HG02571 (cell line): ENCODE measurements around the gene PTGER1.
"Not testable (repeated sequence)": the region's sequence is repeated elsewhere in the genome, so short reads cannot be mapped to it uniquely, and the experiment has no call there.

Experiments used
- ATAC-seq: cut with Tn5 transposase; IDR thresholded peaks from one replicate; pipeline ENCODE4 v1.9.1; 2021; ENCODE audit warnings: mild to moderate bottlenecking, moderate library complexity; ENCODE audit not compliant: unreplicated experiment

PTGER1 gene

DNA sequence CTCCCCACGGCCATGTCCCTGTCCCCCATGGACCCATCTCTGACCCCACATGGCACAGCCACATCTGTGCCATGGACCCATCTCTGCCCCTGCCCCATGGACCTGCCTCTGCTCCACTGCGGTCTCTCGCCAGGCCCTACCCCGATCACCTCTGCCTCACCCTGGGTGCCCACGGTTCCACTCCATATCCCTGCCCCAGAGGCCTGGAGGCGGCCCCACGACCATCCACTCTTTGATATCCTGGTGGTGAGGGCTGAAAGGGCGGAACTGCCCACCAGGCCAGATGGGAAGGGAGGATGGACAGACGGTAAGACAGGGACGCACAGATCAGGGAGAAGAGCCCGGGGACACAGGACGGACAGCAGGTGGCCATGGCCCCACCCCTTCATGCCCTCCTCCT is 327 bp downstream of the PTGER1 start:
- ATAC-seq, result no peak

DNA sequence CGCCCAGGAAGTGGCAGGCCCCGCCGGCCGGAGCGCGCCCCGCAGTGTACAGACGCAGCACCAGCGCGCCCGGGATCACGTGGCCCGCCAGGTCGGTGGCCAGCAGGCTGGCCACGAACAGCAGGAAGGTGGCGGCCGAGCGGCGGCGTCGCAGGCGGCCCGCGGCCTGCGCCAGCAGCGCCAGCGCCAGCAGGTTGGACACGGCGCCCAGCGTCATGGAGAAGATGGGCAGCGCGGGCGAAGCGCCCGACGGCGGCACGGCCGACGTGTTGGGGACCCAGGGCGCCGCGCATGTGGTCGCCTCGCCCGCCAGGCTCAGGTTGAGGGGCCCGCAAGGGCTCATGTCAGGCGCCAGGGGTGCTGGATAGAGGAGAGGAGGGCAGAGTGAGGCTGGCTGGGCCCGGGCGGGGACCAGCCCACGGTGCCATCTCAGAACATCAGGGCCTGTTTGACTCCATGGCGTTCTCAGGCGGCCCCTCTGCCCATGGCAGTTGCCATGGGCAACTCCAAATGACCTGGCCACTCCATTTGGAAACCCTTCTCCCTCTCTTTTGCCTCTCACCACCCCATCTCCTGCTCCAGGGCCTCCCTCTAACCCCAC is 1.1 kb downstream of the PTGER1 start:
- no peak for ATAC-seq

DNA sequence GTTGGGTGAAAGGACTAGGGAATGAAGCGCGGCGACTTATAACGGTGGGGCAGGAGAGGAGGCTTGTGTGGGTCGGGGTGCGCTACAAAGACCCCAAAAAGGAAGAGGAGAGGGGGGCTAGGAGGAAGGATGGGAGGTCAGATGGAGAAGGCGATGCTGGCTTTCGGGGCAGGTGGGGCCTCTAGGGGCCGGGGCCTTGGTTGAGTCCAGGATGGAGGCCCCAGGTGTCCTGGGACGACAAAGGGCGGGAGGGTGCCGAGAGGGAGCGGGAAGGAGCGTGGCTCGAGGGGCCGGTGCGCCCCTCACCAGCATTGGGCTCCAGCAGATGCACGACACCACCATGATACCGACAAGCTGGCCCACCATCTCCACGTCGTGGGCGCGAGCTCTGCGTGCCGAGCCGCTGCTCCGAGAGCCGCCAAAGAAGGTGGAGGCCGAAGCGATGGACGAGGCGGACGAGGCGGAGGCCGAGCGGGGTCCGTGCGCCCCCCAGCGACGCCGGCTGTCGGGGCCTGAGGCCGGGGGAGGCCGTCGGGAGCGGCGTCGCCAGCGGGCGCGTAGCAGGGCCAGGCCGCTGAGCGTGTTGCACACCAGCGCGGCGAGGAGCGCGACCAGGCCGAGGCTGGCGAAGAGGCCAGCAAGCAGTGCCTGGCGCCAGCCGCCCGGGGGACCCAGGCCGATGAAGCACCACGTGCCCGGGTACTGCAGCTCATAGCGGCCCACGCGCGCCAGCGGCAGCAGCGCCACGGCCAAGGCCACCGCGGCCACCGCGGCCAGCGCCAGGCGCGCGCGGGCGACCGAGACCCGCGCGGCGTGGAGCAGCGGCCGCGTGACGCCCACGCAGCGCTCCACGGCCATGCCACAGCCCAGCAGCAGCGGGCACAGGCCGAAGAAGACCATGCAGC is 1.8 kb downstream of the PTGER1 start:
- no peak for ATAC-seq

DNA sequence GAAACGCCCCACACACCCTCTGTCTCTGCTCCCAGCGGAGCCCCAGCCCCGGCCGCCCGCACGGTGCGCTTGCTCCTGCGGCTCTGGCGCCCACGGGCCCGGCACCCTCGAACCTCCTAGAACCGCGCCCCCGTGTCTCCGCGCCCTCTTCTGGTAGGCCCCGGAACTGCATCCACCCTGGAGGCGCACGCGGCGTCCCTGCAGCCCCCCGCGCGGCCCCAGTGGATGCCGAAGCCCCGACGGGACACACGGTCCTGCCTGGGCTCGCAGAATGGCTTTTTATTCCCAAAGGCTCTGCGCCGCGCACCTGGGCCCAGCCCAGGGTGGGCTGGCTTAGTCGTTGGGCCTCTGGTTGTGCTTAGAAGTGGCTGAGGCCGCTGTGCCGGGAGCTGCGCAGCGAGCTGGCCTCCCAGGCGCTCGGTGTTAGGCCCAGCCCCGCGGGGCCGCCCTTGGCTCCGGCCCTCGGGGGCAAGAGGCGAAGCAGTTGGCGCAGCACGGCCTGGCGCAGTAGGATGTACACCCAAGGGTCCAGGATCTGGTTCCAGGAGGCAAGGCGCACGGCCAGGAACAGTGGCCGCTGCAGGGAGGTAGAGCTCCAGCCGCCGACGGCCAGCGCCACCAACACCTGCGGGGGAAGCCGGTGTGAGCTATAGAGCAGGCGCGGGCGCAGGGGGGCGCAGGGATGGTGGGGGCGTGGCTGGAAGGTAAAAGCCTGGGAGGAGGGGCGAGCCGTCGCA is 2.8 kb downstream of the PTGER1 start:
- no peak for ATAC-seq

DNA sequence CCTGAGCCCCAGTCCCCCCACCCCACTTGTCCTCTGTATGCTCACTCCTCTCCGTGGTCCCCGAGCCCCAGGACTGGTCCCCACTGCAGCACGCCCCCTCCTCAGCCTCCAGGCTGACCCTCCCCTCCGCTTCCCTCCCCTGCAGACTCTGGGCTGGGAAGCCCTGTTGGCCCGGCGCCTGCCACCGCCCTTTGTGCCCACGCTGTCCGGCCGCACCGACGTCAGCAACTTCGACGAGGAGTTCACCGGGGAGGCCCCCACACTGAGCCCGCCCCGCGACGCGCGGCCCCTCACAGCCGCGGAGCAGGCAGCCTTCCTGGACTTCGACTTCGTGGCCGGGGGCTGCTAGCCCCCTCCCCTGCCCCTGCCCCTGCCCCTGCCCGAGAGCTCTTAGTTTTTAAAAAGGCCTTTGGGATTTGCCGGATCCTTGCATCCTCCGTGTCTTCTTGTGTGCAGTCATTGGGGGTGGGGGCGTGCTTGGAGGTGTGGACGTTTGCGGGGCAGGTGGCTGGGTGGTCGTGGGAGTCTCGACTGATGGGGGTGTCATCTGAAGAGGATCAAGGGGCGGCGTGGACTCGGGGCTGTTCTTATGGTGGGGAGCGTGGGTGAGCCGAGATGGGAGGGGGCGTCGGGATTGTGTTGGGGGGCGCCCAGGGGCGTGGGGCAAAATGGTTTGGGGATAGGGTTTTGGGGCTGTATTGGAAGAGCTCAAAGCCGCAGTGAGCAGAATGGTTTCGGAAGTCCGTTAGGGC is 3.5 kb downstream of the PTGER1 start:
- ATAC-seq, result no peak

DNA sequence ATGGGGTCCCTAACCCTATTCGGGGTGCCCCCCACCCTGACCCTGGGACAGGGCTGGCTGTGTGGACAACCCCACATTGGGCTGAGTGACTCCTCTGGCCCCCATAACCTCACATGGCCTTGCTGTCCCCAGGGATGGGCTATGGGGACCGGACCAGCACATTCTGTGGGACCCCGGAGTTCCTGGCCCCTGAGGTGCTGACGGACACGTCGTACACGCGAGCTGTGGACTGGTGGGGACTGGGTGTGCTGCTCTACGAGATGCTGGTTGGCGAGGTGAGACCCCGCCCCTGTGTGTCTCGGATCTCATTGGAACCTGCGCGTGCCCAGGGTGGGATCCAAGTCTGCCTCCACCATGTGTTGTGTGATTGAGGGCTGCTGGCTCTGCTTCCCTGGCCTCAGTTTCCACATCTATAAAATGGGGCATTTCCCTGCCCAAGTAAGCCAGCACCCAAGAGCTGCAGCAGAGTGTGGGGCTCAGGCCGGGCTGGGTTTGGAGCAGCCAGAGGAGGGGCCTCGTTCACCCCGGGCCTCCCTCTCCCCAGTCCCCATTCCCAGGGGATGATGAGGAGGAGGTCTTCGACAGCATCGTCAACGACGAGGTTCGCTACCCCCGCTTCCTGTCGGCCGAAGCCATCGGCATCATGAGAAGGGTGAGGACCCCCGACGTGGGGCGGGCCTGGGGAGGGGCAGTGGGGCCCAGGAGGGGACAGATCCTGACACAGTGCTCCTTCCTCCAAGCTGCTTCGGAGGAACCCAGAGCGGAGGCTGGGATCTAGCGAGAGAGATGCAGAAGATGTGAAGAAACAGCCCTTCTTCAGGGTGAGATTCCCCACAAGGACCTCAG is 4.9 kb downstream of the PTGER1 start:
- ATAC-seq, result no peak

DNA sequence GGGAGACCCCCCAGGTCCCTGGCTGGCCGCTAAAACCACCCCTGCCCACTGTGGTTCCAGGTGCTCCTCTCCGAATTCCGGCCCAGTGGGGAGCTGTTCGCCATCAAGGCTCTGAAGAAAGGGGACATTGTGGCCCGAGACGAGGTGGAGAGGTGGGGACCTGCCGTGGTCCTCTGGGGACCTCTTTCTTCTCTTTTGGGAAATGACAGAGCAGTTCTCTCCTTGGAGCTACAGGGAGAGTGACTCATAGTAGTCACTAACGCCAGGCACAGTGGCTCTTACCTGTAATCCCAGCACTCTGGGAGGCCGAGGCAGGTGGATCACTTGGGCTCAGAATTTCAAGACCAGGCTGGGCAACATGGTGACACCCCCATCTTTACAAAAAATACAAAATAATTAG is 7.3 kb downstream of the PTGER1 start:
- ATAC-seq, result no peak

DNA sequence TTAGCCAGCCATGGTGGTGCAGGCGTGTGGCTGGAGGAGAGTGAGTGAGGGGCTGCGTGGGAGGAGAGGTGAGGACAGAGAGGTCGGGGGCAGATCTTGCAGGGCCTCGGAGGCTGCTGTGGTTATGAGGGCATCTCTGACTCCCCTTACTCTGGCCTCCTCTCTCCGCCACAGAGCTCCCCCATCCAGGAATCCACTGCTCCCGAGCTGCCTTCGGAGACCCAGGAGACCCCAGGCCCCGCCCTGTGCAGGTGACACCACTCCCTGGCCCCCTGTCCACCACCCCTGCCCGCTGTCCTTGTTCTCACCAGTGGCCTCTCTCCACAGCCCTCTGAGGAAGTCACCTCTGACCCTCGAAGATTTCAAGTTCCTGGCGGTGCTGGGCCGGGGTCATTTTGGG is 7.8 kb downstream of the PTGER1 start:
- ATAC-seq, result no peak

DNA sequence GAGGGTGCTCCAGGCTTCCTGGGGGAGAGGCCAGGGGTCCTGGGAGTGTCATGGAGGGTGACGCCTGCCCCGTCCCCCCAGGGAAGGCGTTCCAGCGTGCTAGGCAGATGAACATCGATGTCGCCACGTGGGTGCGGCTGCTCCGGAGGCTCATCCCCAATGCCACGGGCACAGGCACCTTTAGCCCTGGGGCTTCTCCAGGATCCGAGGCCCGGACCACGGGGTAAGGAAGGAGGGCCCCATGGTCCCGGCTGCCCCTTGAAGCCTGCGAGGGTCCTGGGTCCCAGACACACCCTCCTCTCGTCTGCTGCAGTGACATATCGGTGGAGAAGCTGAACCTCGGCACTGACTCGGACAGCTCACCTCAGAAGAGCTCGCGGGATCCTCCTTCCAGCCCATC is 11.4 kb downstream of the PTGER1 start:
- ATAC-seq, result no peak

DNA sequence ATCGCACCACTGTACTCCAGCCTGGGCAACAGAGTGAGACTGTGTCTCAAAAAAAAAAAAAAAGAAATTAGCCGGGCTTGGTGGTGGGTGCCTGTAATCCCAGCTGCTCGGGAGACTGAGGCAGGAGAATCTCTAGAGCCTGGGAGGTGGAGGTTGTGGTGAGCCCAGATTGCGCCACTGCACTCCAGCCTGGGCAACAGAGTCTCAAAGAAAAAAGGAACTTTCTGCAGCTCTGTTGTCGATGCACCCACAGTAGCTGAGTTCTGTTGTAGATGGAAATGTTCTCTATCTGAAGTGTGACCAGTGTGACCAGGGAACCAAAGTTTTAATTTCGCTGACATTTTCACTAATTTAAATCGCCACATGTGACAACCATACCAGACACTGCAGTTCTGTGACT is 12.8 kb downstream of the PTGER1 start:
- not testable (repeated sequence) for ATAC-seq

DNA sequence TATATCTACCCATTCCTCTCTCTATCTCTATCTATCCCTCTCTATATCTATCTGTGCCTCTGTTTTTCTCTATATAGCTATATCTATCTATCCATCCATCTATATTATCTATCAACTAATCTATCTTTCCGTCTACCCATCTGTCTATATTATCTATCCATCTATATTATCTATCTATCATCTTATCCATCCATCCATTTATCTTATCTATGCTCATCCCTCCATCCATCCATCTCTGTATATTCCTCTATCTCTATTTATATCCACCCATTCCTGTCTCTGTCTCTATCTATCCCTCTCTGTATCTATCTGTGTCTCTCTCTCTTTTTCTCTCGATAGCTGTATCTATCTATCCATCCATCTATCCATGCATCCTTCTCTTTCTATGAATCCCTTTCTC is 14.2 kb downstream of the PTGER1 start:
- no peak for ATAC-seq

DNA sequence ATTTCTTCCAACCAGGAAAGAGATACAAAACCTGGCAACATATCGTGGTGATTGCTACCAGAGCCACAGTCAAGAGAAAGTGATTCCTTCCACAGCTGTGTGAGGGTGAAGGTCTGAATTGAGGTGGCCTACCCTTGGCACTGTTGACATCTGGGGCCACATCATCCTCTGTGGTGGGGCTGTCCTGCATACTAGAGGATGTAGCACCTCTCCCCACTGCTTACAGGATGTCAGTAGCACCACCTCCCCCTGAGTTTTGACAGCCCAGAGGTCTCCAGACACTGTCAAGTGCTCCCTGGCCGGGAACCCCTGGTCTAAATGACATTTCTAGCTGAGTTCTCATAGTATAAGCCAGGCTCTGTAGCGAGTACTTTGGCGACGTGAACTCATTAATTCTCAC is 15.5 kb downstream of the PTGER1 start:
- no peak for ATAC-seq

DNA sequence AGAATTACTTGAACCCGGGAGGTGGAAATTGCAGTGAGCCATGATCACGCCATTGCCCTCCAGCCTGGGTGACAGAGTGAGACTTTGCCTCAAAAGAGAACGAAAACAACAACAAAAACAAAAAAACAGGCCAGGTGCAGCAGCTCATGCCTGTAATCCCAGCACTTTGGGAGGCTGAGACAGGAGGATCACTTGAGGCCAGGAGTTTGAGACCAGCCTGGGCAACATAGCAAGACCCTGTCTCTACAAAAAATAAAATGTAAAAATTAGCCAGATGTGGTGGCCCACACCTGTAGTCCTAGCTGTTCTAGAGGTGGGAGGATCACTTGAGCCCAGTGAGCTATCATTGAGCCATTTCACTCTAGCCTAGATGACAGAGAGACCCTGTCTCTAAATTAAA is 22.9 kb downstream of the PTGER1 start:
- not testable (repeated sequence) for ATAC-seq

DNA sequence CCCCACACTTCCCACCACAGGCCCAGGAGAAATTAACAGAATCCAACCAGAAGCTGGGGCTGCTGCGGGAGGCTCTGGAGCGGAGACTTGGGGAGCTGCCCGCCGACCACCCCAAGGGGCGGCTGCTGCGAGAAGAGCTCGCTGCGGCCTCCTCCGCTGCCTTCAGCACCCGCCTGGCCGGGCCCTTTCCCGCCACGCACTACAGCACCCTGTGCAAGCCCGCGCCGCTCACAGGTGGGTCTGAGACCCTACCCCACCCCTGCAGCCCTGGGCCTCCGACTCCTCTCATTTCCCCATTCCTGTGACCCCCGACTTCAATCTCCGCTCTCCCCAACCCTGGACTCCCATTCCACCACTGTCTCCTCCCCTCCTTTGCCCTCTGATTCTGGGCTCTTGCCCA is 24.3 kb downstream of the PTGER1 start:
- ATAC-seq, result no peak

DNA sequence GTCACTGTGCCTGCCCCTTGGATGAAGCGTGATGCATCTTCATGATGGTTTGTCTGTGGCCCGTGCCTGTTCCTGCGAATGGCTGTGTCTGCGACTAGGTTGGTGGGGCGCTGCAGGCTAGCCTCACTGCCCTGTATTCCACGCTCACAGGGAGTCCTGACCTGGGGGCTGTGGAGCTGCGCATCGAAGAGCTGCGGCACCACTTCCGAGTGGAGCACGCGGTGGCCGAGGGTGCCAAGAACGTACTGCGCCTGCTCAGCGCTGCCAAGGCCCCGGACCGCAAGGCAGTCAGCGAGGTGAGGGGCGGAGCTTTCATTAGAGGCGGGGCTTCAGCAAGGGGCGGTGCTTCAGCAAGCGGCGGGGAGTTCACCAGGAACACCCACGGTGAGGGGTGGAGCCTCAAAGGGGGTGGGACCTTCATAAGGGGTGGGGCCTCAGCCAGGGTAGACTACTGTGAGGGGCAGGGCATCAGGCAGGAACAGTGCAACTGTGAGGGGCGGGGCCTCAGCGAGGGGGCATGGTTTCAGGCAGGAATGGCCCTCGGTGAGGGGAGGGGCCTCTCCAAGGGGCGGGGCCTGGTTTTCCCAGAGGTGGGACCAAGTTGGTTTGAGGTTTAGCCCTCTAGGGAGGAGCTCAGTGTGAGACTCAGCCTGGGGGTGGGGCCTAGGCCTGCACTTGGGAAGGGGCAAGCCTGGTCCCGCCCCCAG is 24.8 kb downstream of the PTGER1 start:
- ATAC-seq, result no peak

DNA sequence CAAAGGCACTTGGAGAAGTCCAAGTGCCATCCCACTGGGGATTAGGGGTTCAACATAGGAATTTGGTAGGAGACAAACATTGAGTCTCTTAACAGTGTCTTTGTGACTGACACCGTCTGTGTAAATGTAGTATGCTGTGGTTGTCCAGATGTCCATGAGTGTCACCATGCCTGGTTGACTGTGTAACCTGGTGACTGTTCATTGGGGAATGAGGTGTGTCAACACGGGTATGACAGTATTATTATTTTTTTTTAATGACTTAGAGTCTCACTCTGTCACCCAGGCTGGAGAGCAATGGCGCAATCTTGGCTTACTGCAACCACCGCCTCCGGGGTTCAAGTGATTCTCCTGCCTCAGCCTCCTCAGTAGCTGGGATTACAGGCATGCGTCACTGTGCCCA is 25.8 kb downstream of the PTGER1 start:
- no peak for ATAC-seq

DNA sequence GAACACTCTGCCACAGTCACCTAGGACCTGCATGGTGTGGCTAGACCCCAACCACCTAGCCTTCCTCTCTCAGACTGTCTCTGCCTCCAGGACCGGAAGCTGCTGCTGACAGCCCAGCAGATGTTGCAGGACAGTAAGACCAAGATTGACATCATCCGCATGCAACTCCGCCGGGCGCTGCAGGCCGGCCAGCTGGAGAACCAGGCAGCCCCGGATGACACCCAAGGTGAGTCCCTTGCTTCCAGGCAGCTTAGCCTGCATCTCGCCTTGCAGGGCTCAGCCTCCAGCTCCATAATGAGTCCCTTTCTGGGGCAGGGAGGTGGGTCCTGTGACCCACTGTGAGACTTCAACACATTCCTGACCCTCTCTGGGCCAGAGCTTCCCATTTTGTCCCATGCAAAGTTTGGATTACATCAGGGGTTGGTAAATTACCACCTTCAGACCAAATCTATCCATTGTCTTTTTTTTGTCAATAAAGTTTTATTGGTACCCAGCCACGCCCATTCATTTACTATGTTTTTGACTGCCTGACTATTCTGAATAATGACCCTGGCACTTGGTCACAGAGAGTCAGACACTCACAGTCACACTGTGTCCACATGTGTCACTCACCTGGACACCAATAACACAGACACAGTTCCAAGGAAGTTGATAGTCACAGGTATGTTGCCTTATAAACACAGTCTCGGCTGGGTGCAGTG is 28.7 kb downstream of the PTGER1 start:
- ATAC-seq, result no peak

DNA sequence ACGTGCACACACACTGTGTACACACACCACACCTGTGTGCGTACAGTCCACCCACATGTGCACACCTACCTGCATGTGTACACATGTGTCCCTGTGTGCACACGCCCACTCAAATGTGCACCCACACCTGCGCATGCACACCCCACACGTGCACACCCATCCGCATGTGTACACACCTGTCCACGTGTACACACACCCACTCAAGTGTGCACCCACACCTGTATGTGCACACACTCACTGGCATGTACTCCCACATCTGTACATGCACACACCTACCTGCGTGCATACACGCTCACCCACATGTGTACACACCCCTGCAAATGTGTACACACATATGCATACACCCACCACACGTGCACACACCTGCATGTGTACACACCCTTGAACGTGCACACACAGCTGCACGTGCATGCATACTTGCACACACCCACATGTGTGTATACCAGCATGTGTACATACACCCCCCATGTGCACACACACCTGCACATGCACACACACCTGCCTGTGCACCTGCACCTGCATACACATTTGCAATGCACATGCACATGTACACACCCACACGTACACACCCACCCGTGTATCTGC is 31.4 kb downstream of the PTGER1 start:
- no peak for ATAC-seq
